ENCODE measurements around the gene EID1.

Gene EID1

GRCh38 chr15:48877630-48878595 lies at the start of gene EID1:
Gene EID1, plus strand, starts transcription at chr15:48878134. Its CDS starts 43 bp downstream, at chr15:48878177.
- H3K36me3 ChIP-seq (ENCODE audit: insufficient read depth, insufficient read length, low read length) = no peaks in the 10 kb centered on the region
- no peak within 1 kb of the TSS for H3K4me3 ChIP-seq (ENCODE audit: insufficient read length, low read depth)
- no peak for TF ChIP-seq SUZ12 (IDR thresholded peaks at IDR 0.05; ENCODE audit: extremely low read depth, insufficient read depth, insufficient read length)
- TF ChIP-seq ZNF274 (IDR thresholded peaks at IDR 0.05; ENCODE audit: low read depth, low read length) = no peak
- TF ChIP-seq YY1 (IDR thresholded peaks at IDR 0.05; ENCODE audit: insufficient read depth, insufficient read length) = no peak
- H3K9me3 ChIP-seq (ENCODE audit: insufficient read depth, low read length) = no peaks in the 10 kb centered on the region
- H3K27me3 ChIP-seq (ENCODE audit: insufficient read depth, insufficient read length) = no peaks in the 10 kb centered on the region
- no peak within 1 kb of the TSS for H3K9ac ChIP-seq (ENCODE audit: insufficient read length, low read depth)
- no peak for DNase-seq (ENCODE audit: low read depth, low spot score)
- H3K4me1 ChIP-seq (ENCODE audit: insufficient read depth, insufficient read length) = no peaks in the 10 kb centered on the region

- no peak overlapping the region for H3K4me3 ChIP-seq (ENCODE audit: insufficient read length, low read depth)
- TF ChIP-seq ZNF274 (IDR thresholded peaks at IDR 0.05; ENCODE audit: low read depth, low read length) (no peak), YY1 (IDR thresholded peaks at IDR 0.05; ENCODE audit: insufficient read depth, insufficient read length) (no peak), SUZ12 (IDR thresholded peaks at IDR 0.05; ENCODE audit: extremely low read depth, insufficient read depth, insufficient read length) (no peak)
- no peak for DNase-seq (ENCODE audit: low read depth, low spot score)
- H3K9ac ChIP-seq (ENCODE audit: insufficient read length, low read depth) = no peak overlapping the region
- no peaks in the 10 kb centered on the region for H3K9me3 ChIP-seq (ENCODE audit: insufficient read depth, low read length)
- no peaks in the 10 kb centered on the region for H3K4me1 ChIP-seq (ENCODE audit: insufficient read depth, insufficient read length)
- no peaks in the 10 kb centered on the region for H3K27me3 ChIP-seq (ENCODE audit: insufficient read depth, insufficient read length)
- no peaks in the 10 kb centered on the region for H3K36me3 ChIP-seq (ENCODE audit: insufficient read depth, insufficient read length, low read length)
Observed at GRCh38 chr15:48828471-48828870, 49.5 kb upstream of the EID1 start.

GRCh38 chr15:48828906-48829305 lies 49.0 kb upstream of the EID1 start:
- H3K4me1 ChIP-seq (ENCODE audit: insufficient read depth, insufficient read length) = no peaks in the 10 kb centered on the region
- no peak overlapping the region for H3K9ac ChIP-seq (ENCODE audit: insufficient read length, low read depth)
- TF ChIP-seq YY1 (IDR thresholded peaks at IDR 0.05; ENCODE audit: insufficient read depth, insufficient read length) (no peak), SUZ12 (IDR thresholded peaks at IDR 0.05; ENCODE audit: extremely low read depth, insufficient read depth, insufficient read length) (no peak), ZNF274 (IDR thresholded peaks at IDR 0.05; ENCODE audit: low read depth, low read length) (no peak)

GRCh38 chr15:48832648-48833047 lies 45.3 kb upstream of the EID1 start:
- H3K27me3 ChIP-seq (ENCODE audit: insufficient read depth, insufficient read length) = no peaks in the 10 kb centered on the region
- TF ChIP-seq YY1 (IDR thresholded peaks at IDR 0.05; ENCODE audit: insufficient read depth, insufficient read length) (no peak), ZNF274 (IDR thresholded peaks at IDR 0.05; ENCODE audit: low read depth, low read length) (no peak), SUZ12 (IDR thresholded peaks at IDR 0.05; ENCODE audit: extremely low read depth, insufficient read depth, insufficient read length) (no peak)
- no peak for DNase-seq (ENCODE audit: low read depth, low spot score)
- no peaks in the 10 kb centered on the region for H3K4me1 ChIP-seq (ENCODE audit: insufficient read depth, insufficient read length)
- no peak overlapping the region for H3K4me3 ChIP-seq (ENCODE audit: insufficient read length, low read depth)
- H3K36me3 ChIP-seq (ENCODE audit: insufficient read depth, insufficient read length, low read length) = no peaks in the 10 kb centered on the region
- no peaks in the 10 kb centered on the region for H3K9me3 ChIP-seq (ENCODE audit: insufficient read depth, low read length)
- no peak overlapping the region for H3K9ac ChIP-seq (ENCODE audit: insufficient read length, low read depth)

More at GRCh38 chr15:48828906-48829305, 49.0 kb upstream of the EID1 start:
- H3K9me3 ChIP-seq (ENCODE audit: insufficient read depth, low read length) = no peaks in the 10 kb centered on the region
- no peaks in the 10 kb centered on the region for H3K36me3 ChIP-seq (ENCODE audit: insufficient read depth, insufficient read length, low read length)
- no peaks in the 10 kb centered on the region for H3K27me3 ChIP-seq (ENCODE audit: insufficient read depth, insufficient read length)
- H3K4me3 ChIP-seq (ENCODE audit: insufficient read length, low read depth) = no peak overlapping the region
- DNase-seq (ENCODE audit: low read depth, low spot score) = no peak

GRCh38 chr15:48833526-48834239 lies 44.3 kb upstream of the EID1 start:
- Histone ChIP-seq H3K9me3 (ENCODE audit: insufficient read depth, low read length) (no peaks in the 10 kb centered on the region), H3K9ac (ENCODE audit: insufficient read length, low read depth) (no peak overlapping the region), H3K4me3 (ENCODE audit: insufficient read length, low read depth) (no peak overlapping the region), H3K27me3 (ENCODE audit: insufficient read depth, insufficient read length) (no peaks in the 10 kb centered on the region), H3K36me3 (ENCODE audit: insufficient read depth, insufficient read length, low read length) (no peaks in the 10 kb centered on the region), H3K4me1 (ENCODE audit: insufficient read depth, insufficient read length) (no peaks in the 10 kb centered on the region)
- TF ChIP-seq SUZ12 (IDR thresholded peaks at IDR 0.05; ENCODE audit: extremely low read depth, insufficient read depth, insufficient read length) = no peak
- TF ChIP-seq ZNF274 (IDR thresholded peaks at IDR 0.05; ENCODE audit: low read depth, low read length) = no peak
- no peak for TF ChIP-seq YY1 (IDR thresholded peaks at IDR 0.05; ENCODE audit: insufficient read depth, insufficient read length)
- DNase-seq (ENCODE audit: low read depth, low spot score) = no peak

- no peak overlapping the region for H3K4me3 ChIP-seq (ENCODE audit: insufficient read length, low read depth)
- H3K4me1 ChIP-seq (ENCODE audit: insufficient read depth, insufficient read length) = no peaks in the 10 kb centered on the region
- no peaks in the 10 kb centered on the region for H3K36me3 ChIP-seq (ENCODE audit: insufficient read depth, insufficient read length, low read length)
- no peak for TF ChIP-seq SUZ12 (IDR thresholded peaks at IDR 0.05; ENCODE audit: extremely low read depth, insufficient read depth, insufficient read length)
- TF ChIP-seq YY1 (IDR thresholded peaks at IDR 0.05; ENCODE audit: insufficient read depth, insufficient read length) = no peak
- TF ChIP-seq ZNF274 (IDR thresholded peaks at IDR 0.05; ENCODE audit: low read depth, low read length) = no peak
- no peaks in the 10 kb centered on the region for H3K9me3 ChIP-seq (ENCODE audit: insufficient read depth, low read length)
- no peak for DNase-seq (ENCODE audit: low read depth, low spot score)
- no peak overlapping the region for H3K9ac ChIP-seq (ENCODE audit: insufficient read length, low read depth)
- H3K27me3 ChIP-seq (ENCODE audit: insufficient read depth, insufficient read length) = no peaks in the 10 kb centered on the region
Observed at GRCh38 chr15:48834756-48835155, 43.2 kb upstream of the EID1 start.

- no peaks in the 10 kb centered on the region for H3K27me3 ChIP-seq (ENCODE audit: insufficient read depth, insufficient read length)
- DNase-seq (ENCODE audit: low read depth, low spot score) = no peak
- TF ChIP-seq SUZ12 (IDR thresholded peaks at IDR 0.05; ENCODE audit: extremely low read depth, insufficient read depth, insufficient read length) = no peak
- TF ChIP-seq ZNF274 (IDR thresholded peaks at IDR 0.05; ENCODE audit: low read depth, low read length) = no peak
- no peak for TF ChIP-seq YY1 (IDR thresholded peaks at IDR 0.05; ENCODE audit: insufficient read depth, insufficient read length)
- H3K9ac ChIP-seq (ENCODE audit: insufficient read length, low read depth) = no peak overlapping the region
- H3K4me3 ChIP-seq (ENCODE audit: insufficient read length, low read depth) = no peak overlapping the region
- H3K4me1 ChIP-seq (ENCODE audit: insufficient read depth, insufficient read length) = no peaks in the 10 kb centered on the region
- no peaks in the 10 kb centered on the region for H3K9me3 ChIP-seq (ENCODE audit: insufficient read depth, low read length)
- no peaks in the 10 kb centered on the region for H3K36me3 ChIP-seq (ENCODE audit: insufficient read depth, insufficient read length, low read length)
Observed at GRCh38 chr15:48842501-48842900, 35.4 kb upstream of the EID1 start.

Measured in NT2/D1 (cell line).